ENCODE data around the gene SULT1C4.

SULT1C4 gene

GRCh38 chr2:108382196-108382595, 4.4 kb downstream of the SULT1C4 start:
- in situ Hi-C loops (cut with MboI; ENCODE audit: low sequenced_read_pairs, unreplicated experiment): no loop called here
- TF ChIP-seq CTCF (IDR thresholded peaks at IDR 0.05; ENCODE audit: borderline replicate concordance, control extremely low read depth, extremely low read depth, insufficient read depth, missing control alignments): no peak
- DNase-seq (ENCODE audit: low spot score): no peak

- TF ChIP-seq CTCF (IDR thresholded peaks at IDR 0.05; ENCODE audit: borderline replicate concordance, control extremely low read depth, extremely low read depth, insufficient read depth, missing control alignments): no peak
- no peak for DNase-seq (ENCODE audit: low spot score)
- in situ Hi-C loops (cut with MboI; ENCODE audit: low sequenced_read_pairs, unreplicated experiment): no loop called here
Observed at GRCh38 chr2:108383146-108383830, 5.5 kb downstream of the SULT1C4 start.

- in situ Hi-C loops (cut with MboI; ENCODE audit: low sequenced_read_pairs, unreplicated experiment): no loop called here
- no peak for TF ChIP-seq CTCF (IDR thresholded peaks at IDR 0.05; ENCODE audit: borderline replicate concordance, control extremely low read depth, extremely low read depth, insufficient read depth, missing control alignments)
- DNase-seq (ENCODE audit: low spot score): no peak
Observed at GRCh38 chr2:108384662-108385393, 7.1 kb downstream of the SULT1C4 start.

- no peak for TF ChIP-seq CTCF (IDR thresholded peaks at IDR 0.05; ENCODE audit: borderline replicate concordance, control extremely low read depth, extremely low read depth, insufficient read depth, missing control alignments)
- in situ Hi-C loops (cut with MboI; ENCODE audit: low sequenced_read_pairs, unreplicated experiment): no loop called here
- no peak for DNase-seq (ENCODE audit: low spot score)
Observed at GRCh38 chr2:108385411-108386071, 7.8 kb downstream of the SULT1C4 start.

GRCh38 chr2:108388045-108388444, 10.3 kb downstream of the SULT1C4 start:
- no peak for DNase-seq (ENCODE audit: low spot score)
- in situ Hi-C loops (cut with MboI; ENCODE audit: low sequenced_read_pairs, unreplicated experiment): no loop called here
- TF ChIP-seq CTCF (IDR thresholded peaks at IDR 0.05; ENCODE audit: borderline replicate concordance, control extremely low read depth, extremely low read depth, insufficient read depth, missing control alignments): no peak

GRCh38 chr2:108390340-108390739, 12.6 kb downstream of the SULT1C4 start:
- TF ChIP-seq CTCF (IDR thresholded peaks at IDR 0.05; ENCODE audit: borderline replicate concordance, control extremely low read depth, extremely low read depth, insufficient read depth, missing control alignments): no peak
- no peak for DNase-seq (ENCODE audit: low spot score)
- in situ Hi-C loops (cut with MboI; ENCODE audit: low sequenced_read_pairs, unreplicated experiment): no loop called here
